Renal cortex interstitium (tissue), 11 donors: Measurements from ENCODE around the gene TTC13. TPM values are rescaled to one million over a fixed set of nuclear protein-coding genes. Genes with fewer than 3 reads are reported as not detected.
A peak's percentile ranks its signal among the peaks of the same experiment; 100 is the strongest.

ENCODE experiments used
- DNase-seq, 11 donors: peaks; one replicate each; pipeline ENCODE4 v3.0.0-alpha.2; 2013; ENCODE audit warnings: low read depth in 9 of 11, low spot score in 4 of 11; ENCODE audit errors: extremely low read depth in 1 of 11
- polyA plus RNA-seq, 3 donors: library from polyadenylated mRNA; unstranded; fragments of 120-200 nt; gene quantifications; one replicate each; pipeline ENCODE4 v1.2.1, GENCODE V29; 2013; ENCODE audit not compliant: insufficient read length in 3 of 3

The TTC13 gene
- polyA plus RNA-seq, 3 donors, result 17.6 to 19.9 (median 19.7) TPM

DNA sequence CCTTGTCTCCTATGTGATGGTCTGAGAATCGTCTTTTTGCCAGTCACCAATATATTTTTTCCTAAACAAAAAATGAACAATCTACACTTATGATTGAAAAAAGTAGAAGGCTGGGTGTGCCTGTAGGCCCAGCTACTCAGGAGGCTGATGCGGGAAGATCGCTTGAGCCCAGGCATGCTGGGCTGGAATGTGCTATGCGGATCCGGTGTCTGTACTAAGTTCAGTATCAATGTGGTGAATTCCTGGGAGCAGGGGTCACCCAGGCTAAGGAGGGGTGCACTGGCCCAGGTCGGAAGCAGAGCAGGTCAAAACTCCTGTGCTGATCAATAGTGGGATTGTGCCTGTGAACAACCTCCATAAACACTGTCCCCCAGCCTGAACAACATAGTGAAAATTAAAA, 84.6 kb downstream of the TTC13 start:
- no peak for DNase-seq

GRCh38 chr1:230892018-230892491, 86.6 kb downstream of the TTC13 start:
- no peak for DNase-seq

DNA sequence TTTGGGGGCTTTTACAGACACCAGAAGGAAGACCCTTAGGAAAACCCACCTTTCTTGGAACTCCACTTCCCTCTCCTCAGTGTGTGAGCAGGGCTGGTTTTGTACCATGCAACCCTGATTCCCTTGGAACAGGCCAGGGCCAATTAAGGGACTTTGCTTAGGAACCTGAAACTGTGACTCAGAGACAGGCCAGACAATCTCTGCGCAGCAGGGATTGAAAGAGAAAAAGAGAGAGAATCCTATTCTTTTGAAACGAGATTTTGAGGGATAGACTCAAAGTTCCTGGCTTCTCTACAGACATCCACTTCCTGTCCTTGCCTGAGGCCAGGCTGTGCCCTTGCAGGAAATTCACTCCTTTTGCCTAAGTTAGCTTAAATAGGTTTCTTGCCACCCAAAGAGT, 87.2 kb downstream of the TTC13 start:
- no peak for DNase-seq

DNA sequence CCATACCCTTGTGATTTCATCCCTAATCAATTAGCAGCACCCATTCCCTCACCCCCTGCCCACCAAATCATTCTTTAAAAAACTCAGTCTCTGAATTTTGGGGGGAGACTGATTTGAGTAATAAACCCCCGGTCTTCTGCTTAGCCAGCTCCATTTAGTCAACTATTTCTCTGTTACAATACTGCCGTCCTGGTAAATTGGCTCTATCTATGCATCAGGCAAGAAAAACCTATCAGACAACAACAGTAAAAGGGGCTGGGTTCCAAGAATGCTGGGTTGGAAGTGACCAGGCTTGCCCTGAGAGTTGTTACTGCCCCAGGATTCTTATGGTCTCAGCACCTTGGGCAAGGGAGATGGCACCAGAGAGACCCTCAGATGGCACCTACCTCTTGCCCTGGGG, 94.0 kb downstream of the TTC13 start:
- DNase-seq, result no peak

- DNase-seq, result no peak
These were observed 94.7 kb downstream of the TTC13 start for GRCh38 chr1:230883967-230884366.

DNA sequence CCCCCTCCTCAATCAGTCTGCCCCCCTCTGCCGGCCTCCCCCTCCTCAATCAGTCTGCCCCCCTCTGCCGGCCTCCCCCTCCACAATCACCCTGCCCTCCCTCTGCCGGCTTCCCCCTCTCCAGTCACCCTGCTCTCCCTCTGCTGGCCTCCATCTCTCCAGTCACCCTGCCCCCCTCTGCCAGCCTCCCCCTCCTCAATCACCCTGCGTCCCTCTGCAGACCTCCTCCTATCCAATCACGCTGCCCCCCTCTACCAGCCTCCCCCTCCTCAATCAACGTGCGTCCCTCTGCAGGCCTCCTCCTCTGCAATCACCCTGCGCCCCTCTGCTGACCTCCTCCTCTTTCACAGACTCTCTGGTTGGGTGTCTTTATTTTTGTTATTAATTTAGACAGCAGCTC, 98.9 kb downstream of the TTC13 start:
- DNase-seq, result no peak

DNA sequence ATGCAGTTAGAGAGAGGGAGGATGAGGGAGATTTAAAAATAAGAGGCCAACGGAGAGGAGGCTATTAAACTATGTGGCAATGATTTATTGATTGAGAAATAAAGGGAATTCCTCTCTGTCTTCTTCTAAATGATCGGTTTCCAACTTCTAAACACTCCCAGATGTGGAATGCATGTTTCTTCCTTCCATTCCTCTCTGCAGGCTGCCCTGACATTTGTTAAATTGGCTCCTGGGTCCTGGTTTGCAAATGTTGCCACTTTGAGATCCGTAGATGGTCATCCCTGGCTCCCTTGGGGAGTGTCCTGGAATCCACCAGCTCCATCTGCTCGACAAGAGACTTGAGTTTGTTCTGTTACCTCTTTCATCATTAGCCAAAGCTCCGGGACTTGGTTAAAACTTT, 100.1 kb downstream of the TTC13 start:
- no peak for DNase-seq

- DNase-seq, result no peak
These were observed 100.6 kb downstream of the TTC13 start for GRCh38 chr1:230877924-230878590.

DNA sequence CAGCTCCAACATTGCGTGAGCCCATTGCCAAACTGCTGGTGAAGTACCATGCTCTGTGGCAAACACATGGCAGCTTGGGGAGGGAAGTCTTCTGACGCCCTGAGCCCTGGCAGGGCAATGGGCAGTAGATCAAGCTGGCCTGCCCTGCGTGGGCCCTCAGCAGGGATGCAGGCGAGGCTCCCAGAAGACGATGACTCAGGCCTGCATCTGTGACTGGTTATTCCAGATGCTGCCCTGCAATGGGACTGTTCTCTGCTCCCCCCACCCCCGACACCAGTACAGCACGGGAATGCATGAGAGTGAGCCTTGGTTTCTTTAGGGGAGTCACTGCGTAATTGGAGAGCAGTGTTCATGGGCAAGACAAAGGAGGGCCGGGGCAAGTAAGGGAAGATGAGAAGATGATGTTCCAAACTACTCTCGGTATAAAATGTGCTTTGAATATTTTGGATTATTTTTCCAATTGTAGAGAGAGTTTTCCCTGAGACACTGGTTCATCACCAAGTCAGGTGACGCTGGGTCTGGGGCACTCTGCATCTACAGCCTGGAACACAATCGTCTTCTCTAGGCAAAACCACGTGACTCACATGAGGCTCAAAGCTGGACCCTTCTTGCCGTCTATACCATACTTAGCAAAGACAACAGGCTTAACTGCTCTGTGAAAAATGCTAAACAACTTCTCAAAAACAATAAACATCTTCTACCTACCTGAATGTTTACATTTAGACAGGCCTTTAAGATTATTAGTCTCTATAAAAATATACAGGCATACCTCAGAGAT, 101.3 kb downstream of the TTC13 start:
- DNase-seq, result no peak

GRCh38 chr1:230876660-230877059, 102.0 kb downstream of the TTC13 start:
- no peak for DNase-seq

GRCh38 chr1:230875370-230875769, 103.3 kb downstream of the TTC13 start:
- no peak for DNase-seq

DNA sequence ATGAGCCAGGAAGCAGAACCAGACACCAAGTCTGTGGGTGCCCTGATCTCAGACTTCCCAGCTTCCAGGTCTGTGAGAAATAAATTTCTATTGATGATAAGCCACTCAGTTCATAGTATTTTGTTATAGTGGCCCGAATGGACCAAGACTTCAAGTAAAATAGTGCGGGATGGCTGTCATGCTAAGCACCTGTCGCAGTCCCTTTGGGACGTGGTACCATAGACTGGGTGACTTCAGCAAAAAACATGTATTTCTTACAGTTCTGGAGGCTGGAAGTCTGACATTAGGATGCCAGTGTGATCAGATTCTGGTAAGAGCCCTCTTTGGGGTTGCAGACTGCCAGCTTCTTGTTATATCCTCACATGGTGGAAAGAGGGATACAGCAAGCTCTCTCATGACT, 107.7 kb downstream of the TTC13 start:
- no peak for DNase-seq

- DNase-seq, result peak in 2 of 11 donors; percentile 38 to 41
These were observed 109.2 kb downstream of the TTC13 start for GRCh38 chr1:230869500-230869899.

DNA sequence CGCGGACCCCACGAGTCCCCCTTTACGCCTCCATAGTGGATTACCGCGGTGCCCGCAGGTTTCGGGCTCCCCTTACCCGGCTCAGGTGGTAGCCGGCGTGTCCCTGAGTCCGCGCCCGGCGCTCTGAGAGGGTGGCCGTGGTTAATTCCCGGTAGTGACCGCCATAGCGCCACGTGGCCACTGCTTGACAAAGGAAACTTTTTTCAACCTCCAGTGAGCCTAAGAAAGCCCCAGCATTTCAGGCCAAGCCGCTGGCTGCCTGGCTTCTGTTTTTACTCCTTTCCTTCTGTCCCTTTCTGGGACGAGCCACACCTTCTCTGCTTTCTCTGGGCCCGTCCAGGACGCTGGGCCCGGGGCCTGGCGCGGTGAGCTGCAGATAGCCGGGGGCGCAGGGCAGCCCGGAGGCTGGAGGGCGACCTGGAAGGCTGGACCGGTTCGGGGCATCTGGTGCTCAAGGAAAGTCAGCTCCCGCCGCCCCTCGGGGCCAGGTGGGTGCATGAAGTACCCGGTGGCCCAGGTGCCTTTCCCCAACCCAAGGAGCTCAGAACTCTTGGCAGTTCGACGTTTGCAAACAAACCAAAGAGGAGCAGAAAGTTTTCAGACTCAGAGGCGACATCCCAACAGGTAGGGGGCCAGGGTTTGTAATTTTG, 109.8 kb downstream of the TTC13 start:
- peak in 3 of 11 donors; percentile 57 to 60 (median 58) for DNase-seq

- DNase-seq, result peak in 4 of 11 donors; percentile 59 to 70 (median 68)
These were observed 110.5 kb downstream of the TTC13 start, which contains the start of gene C1orf198 for GRCh38 chr1:230867903-230868735. Gene C1orf198, minus strand, starts transcription at chr1:230868521. Its CDS starts 9 bp downstream, at chr1:230868512.

GRCh38 chr1:230867101-230867902, 111.4 kb downstream of the TTC13 start:
- DNase-seq, result no peak

GRCh38 chr1:230866171-230867070, 112.2 kb downstream of the TTC13 start:
- DNase-seq, result no peak
